Adrenal gland (tissue), 5 donors: ENCODE data around the gene ISCA1.

Source experiments
- CTCF ChIP-seq, 6 experiments: fragments of 450-650 bp in 4 of 6; fragments of 200-600 bp in 2 of 6; sonication (generic) in 1 of 6; IDR thresholded peaks; 1 replicate in 5 of 6; 2 replicates in 1 of 6; pipeline versions ENCODE4 v1.5.1 to v1.8.0; 2016 to 2021; ENCODE audit warnings: antibody characterized with exemption in 6 of 6, mild to moderate bottlenecking in 2 of 6, moderate library complexity in 1 of 6
- POLR2A ChIP-seq, 2 donors: fragments of 450-650 bp; IDR thresholded peaks; one replicate each; pipeline ENCODE4 v1.6.1; 2017; ENCODE audit warnings: antibody characterized with exemption in 2 of 2, mild to moderate bottlenecking in 2 of 2, moderate library complexity in 1 of 2
- donor health status: DM: no; HTN: no; CAD: no.

GRCh38 chr9:86230858-86231257 is 51.5 kb downstream of the ISCA1 start:
- no peak for TF ChIP-seq POLR2A (IDR thresholded peaks at IDR 0.05)
- no peak for TF ChIP-seq CTCF (IDR thresholded peaks at IDR 0.05)
